Stimulated activated CD8-positive, alpha-beta memory T cell treated with anti-CD3 and anti-CD28 coated beads, Interleukin-15, amount 100 ng/mL, for 1 hour (primary cell): ENCODE measurements around the gene COPG1.

Source experiments
- DNase-seq: peaks from one replicate; pipeline ENCODE4 v3.0.0-alpha.2; 2020; ENCODE audit warnings: low read depth

Gene COPG1

DNA sequence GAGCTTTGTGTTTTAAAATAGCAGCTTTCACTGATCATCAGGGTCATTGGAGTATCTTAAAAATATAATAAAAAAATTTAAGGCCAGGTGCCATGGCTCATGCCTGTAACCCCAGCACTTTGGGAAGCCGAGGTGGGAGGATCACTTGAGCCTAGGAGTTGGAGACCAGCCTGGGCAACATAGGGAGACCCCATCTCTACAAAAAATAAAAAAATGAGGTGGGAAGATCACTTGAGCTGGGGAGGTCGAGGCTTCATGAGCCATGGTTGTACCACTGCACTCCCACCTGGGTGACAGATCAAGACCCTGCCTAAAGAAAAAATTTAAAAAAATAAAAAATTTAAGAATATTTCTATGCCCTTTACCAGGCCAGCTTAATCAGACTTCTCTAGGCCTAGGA lies 30.8 kb downstream of the COPG1 start:
- no peak for DNase-seq

- DNase-seq, result no peak
Observed at GRCh38 chr3:129281726-129282125, 32.3 kb downstream of the COPG1 start.

DNA sequence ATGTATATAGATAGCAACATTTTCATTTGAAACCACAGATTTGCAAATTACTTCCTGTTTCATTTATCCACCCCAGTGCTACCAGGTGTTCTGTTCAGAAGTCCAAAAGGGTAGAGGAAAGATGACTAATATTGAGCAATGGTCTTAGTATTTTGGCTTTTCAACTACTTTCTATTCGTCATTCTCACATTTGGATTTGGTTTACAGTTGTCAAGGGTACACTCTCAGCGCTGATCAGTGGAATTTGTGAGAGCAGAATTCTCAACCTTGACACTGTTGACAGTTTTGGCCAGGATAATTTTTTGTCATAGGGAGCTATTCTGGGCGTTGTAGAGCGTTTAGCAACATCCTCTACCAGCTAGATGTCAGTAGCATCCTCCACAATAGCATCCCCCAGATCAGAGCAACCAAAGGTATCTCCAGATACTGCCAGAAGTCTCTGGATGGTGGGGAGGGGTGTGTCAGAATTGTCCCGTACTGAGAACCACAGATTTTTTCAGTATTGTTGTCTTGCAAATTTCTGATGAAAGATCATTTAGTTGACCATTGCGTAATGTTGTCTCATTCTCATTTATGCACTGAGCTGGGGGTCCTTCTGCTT lies 33.4 kb downstream of the COPG1 start:
- no peak for DNase-seq

GRCh38 chr3:129286081-129286480 lies 36.7 kb downstream of the COPG1 start:
- no peak for DNase-seq

- no peak for DNase-seq
Observed at GRCh38 chr3:129288446-129288845, 39.0 kb downstream of the COPG1 start.

DNA sequence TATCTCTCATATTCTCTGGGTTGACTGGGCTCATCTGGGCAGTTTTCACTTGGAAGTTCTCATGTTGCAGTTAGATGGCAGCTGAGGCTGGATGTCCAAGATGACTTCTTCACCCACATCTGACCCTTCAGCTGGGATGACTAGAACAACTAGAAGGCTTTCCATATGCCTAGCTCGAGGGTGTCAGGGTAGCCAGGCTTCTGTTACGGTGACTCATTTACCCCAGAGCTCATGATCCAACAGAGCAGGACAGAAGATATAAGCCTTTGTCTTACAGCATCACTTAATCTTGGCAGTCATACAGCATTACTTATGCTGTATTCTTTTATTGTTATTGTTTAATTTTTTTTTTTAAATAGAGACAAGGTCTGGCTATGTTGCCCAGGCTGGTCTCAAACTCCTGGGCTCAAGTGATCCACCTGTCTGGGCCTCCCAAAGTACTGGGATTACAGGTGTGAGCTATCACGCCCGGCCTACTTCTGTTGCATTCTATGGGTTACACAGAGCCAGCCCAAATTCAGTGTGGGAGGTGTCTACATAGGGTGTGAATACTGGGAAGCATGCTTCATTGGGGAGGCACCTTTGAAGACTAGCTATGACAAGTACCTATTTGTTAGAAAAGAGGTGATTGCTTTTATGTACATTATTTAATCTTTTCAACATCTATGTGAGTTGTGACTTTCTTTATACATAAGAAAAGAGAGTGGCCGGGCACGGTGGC lies 40.0 kb downstream of the COPG1 start:
- DNase-seq, result no peak

DNA sequence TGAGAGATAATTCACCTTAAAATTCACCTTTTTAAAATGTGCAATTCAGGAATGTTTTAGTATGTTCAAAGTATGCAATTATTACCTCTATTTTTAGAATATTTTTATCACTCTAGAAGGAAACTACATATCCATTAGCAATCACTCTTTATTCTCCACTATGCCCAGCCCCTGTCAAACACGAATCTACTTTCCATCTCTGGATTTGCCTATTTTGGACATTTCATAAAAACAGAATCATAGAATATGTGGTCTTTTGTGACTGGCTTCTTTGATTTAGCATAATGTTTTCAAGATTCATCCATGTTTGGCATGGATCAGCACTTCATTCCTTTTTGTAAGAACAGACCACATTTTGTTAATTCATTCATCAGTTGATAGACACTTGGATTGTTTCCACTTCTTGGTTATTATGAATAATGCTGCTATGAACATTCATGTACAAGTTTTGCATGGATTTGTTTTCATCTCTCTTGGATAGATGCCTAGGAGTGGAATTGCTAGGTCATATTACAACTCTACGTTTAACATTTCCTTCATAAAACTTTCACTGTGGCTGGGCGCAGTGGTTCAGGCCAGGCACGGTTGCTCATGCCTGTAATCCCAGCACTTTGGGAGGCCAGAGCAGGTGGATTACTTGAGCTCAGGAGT lies 42.0 kb downstream of the COPG1 start:
- no peak for DNase-seq

DNA sequence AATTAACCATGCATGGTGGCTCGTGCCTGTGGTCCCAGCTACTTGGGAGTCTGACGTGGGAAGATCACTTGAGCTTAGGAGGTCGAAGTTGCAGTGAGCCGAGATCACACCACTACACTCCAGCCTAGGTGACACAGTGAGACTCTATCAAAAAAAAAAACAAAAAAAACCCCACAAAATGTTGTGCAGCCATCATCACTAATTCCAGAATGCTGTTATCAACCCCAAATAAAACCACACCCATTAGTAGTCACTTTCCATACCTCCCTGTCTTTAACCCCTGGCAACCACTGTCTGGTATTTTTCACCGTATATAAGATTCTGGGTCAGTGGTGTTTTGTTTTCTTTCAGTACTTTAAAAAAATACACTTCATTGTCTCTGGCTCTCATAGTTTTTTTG lies 45.9 kb downstream of the COPG1 start:
- no peak for DNase-seq

DNA sequence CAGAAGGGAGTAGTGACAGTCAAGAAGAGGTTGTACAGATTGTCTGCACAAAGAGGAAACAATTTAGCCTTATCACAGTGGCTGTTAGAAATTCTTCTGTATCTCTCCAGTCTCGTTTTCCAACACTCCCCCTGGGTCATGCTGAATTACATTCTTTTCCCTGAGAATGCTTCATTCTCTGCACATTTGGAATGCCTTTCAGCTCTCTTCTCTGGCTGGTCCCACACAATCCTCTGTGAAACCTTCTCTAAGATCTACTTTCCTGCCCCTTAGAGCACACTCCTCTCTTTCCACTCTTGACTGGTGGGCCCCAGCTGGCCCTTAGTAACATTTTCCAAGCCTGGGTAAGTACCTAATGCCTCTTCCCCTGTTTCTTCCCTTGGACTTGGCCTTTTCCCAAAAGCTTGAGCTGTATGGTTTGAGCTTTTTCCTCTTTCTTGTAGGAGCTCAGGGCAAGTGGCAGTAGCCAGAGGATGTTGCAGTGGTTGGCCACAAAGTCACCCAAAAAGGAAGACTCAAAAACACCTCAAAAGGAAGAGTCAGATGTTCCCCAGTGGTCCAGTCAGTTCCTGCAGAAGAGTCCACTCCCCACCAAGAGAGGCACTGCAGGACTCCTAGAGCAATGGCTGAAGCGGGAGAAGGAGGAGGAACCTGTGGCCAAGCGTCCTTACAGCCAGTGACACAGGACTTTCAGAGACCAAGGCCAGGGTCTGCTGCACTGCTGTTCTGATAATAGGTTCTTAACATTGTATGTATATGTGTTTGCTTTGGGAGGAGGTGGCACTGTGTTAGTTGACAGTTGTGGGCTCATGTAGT lies 54.9 kb downstream of the COPG1 start:
- no peak for DNase-seq

GRCh38 chr3:129304962-129305222 lies 55.5 kb downstream of the COPG1 start:
- no peak for DNase-seq

DNA sequence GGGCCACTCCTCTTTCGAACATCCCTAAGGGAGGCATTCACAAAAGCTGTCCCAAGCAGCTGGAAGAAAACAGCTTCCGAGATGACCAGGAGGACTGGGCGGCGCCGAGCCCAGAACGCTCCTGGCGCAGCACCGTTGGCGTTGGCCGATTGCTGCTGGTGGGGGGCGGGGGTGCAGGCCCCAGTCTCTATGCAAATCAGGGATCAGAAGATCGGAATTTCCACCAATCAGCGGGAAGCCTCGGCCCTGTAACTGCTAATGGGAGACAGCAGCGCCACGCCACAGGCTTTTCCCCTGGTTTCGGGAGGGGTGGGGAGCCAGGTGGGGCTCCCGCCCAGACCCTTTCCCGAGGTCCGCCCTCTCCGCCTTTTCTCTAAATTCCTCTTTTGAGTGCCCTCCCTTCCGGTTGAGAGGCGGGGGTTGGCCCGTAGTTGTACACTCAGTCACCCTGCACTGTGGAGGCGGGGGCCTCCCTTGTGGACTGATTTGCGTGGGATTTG lies 56.2 kb downstream of the COPG1 start:
- DNase-seq, result no peak

- DNase-seq, result no peak
Observed at GRCh38 chr3:129308636-129309035, 59.2 kb downstream of the COPG1 start.

DNA sequence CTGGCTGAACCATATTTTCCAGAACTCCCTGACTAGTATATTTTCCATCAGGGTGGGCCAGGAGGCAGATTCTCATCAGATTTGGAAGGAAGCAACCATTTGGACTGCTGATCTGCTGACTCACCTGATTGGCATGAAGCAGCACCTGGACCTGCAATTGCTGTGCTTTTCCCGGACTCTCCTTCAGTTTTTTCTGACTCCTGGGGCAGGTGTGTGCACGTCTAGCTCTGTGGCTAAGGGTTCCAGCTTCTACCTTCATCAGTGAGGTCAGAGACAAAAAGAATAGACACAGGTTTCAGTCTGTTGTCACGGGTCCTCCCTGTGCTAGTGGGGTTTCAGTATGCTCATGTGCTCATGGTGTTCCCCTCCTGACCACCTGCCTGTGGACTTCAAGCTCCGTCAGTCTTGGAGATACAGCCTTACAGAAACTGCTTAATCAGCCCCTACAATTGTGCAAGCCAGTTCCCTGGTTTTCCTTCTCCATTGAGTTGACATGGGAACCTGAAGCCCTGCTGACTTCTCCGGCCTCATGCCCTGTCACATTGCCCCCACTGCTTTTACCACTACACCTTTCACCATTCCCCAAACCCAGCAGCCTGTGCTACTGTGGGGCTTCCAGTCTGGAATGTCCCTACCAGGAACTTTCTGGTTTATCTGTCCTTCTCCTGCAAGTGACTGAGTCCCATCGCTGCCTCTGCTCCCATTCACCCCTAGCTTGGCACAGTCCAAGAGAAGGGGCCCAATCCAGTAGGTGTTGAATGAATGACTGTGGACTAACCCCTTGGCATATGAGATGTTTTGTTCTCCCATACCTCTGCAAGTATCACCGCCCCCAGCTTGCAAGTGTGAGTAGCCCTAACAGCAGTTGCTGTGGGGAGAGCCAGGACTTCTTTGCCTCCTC lies 61.0 kb downstream of the COPG1 start:
- DNase-seq, result no peak

DNA sequence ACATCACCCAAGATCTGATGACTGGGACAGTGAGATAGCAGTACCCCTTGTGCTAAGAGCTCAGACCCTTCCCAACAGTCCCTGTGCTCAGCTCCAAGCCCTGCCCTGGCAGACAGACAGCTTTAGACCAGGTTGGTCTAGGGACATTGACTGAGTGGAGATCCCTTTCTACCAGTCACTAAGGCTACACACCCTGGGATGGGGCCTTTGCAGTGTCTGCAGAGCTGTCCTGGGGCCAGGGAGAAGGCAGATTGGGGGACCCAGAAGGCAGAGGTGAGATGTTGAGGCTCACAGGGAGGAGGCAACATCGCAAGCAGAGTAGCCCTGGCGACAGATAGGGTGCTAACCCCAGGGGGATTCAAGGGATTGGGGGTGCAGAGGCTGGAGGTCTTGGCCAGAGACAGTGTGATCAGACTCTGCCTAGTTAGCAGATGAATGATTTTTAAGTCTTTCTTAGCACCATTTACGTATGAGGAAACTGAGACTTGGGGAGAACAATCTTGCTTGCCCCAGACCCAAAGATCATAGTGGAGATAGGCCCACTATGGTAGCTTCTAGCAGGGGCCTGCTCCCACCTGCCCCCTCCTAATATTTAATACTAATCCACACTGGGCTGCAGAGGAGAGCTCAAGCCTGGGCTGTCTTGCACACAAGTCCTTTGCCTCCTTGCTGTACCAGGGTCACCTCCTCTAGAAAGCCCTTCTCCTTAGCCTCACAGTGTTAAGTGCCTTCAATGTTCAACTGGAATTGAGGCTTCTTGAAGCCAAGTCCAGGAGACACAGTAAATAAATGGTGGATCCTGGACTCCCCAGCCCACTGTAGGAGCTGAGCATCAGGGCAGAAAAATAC lies 61.9 kb downstream of the COPG1 start:
- no peak for DNase-seq

GRCh38 chr3:129312021-129312639 lies 62.7 kb downstream of the COPG1 start:
- no peak for DNase-seq

DNA sequence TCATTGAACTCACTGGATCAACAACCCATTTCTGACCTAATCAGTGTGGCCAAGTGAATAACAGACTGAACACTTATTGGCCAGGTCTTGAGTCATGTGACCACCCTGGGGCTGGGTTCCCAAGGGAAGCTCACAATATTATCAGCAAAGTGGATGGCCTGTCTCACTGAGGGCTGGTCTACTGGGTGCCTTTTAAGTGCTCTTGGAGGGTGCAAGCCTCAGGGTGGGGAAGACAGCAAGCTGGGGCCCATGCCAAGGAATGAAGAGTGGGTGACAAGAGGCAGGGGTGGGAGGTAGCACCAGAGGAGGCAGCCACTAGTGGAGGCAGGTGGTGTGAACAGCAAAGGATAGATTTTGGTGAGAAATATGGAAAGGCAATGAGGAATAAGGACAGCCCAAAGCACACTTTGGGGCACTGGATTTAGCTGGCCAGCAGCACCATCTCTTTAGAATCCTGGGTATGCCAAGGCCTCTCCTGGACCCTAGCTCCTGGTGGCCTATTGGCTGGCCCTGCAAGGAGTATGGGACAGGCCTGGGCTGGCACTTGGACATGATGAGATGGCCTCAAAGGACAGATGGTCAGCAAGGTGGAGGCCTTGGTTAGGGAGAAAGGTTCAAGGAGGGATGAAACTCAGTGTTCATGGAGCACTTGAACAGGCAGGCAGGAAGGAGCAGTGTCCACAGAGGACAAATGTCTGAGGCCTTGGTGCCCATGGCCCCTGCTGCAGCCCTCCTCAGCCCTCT lies 63.4 kb downstream of the COPG1 start:
- no peak for DNase-seq

DNA sequence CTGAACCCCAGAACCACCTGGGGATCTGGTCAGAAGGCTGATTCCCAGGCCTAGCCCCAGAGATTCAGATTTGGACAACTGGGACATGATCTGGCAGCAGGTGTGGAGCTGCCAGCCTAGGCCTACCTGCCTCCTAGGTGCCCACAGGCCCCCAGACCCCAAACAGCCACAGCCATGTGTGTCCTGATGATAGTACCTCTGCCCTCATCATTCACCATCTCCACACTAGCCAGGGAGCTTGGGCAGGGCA lies 63.9 kb downstream of the COPG1 start:
- no peak for DNase-seq

DNA sequence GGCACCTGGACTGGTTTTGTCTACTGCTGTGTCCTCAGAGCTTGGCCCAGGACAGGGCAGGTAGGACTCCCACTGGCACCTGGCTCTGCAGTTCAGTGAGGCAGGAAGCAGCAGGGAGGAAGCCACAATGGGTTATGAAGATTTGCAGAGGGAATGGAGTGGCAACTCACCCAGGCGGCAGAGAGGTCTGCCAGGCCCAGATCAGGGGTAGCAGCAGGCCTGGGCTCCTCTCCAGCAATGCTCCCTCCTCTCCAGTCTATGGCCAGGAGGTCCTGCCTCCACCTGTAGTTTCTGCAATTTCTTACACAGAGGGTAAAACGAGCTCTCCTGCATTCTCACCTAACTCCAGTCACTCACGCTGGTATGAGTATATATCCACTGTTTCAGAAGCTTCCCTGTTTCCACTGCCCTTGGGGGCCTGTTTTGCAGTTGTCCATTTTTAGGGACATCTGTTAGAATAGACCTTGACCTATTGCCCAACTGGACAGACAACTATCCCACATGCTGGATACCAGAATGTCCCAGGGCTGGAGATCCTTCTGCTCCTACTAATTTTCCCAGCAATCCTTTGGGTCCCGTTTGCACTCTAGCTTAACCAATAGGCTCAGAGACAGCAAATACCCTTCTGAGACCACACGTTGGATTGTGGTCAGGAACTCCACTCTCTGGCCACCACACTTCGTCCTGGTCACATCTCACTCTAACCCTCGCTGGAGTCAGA lies 64.4 kb downstream of the COPG1 start:
- DNase-seq, result no peak
